Stimulated activated naive CD8-positive, alpha-beta T cell treated with anti-CD3 and anti-CD28 coated beads, Interleukin-15, amount 100 ng/mL, for 72 hours (primary cell): ENCODE data around the gene FERMT3.

Source experiments
- ATAC-seq: fragments of 150-1000 bp; cut with Tn5 transposase; 2 replicates; pipeline ENCODE4 v1.10.0; 2021; ENCODE audit warnings: mild to moderate bottlenecking, moderate library complexity
- DNase-seq, 2 donors: peaks; one replicate each; pipeline ENCODE4 v3.0.0; 2021 to 2022
- H3K27ac Mint-ChIP-seq, 2 donors: one replicate each; pipeline ENCODE4 v1.8.0; 2022; ENCODE audit warnings: mild to moderate bottlenecking in 2 of 2, mixed read lengths in 2 of 2, moderate library complexity in 2 of 2
- H3K27me3 Mint-ChIP-seq: one replicate; pipeline ENCODE4 v1.8.0; 2022; ENCODE audit warnings: mixed read lengths
- H3K4me1 Mint-ChIP-seq: one replicate; pipeline ENCODE4 v1.8.0; 2022; ENCODE audit warnings: mild to moderate bottlenecking, mixed read lengths
- H3K4me3 Mint-ChIP-seq, 2 donors: one replicate each; pipeline ENCODE4 v1.8.0; 2022; ENCODE audit warnings: mild to moderate bottlenecking in 2 of 2, mixed read lengths in 2 of 2, moderate library complexity in 1 of 2
- H3K9me3 Mint-ChIP-seq, 2 donors: one replicate each; pipeline ENCODE4 v1.8.0; 2022; ENCODE audit warnings: mixed read lengths in 2 of 2

FERMT3 gene

DNA sequence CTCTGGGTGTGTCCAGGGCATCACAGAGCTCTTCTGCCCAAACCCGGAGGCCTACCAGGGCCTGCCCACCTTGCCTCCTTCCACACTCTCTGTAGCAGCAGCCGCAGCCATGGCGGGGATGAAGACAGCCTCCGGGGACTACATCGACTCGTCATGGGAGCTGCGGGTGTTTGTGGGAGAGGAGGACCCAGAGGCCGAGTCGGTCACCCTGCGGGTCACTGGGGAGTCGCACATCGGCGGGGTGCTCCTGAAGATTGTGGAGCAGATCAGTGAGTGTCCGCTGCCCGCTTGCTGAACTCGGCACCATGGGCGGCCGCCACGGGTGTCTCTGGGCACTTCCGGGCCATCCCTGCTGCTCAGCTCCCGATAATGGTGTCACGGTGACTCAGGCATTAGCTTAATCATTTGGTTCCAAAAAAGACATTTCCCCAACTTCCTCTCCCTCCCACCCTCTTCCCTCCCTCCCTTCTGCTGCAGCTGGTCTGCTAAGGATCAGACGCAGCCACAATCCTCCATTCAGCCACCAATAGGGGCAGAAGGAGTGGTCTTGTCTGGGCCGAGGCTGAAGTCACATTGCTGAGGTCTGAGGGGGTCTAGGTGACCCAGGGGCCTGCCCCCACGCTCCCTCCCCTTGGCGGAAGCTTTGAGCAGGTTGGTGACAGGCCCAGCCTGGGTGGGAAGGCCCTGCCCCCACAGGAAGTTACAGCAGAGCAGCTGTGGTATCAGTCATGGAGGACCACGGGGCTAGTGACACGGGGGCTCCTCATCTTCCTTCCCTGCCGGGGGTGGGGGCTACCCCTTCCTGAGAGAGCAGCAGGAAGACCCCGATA, 950 bp downstream of the FERMT3 start:
- no peaks in the 10 kb centered on the region for H3K27me3 Mint-ChIP-seq
- peak overlapping the region; percentile 97 for H3K27ac Mint-ChIP-seq
- ATAC-seq (peak; percentile 88), DNase-seq (peak; percentile 76 to 92)
- H3K4me3 Mint-ChIP-seq: peak overlapping the region; percentile 90 to 91
- no peaks in the 10 kb centered on the region for H3K9me3 Mint-ChIP-seq
- peaks cover 85% of the 10 kb centered on the region for H3K4me1 Mint-ChIP-seq

DNA sequence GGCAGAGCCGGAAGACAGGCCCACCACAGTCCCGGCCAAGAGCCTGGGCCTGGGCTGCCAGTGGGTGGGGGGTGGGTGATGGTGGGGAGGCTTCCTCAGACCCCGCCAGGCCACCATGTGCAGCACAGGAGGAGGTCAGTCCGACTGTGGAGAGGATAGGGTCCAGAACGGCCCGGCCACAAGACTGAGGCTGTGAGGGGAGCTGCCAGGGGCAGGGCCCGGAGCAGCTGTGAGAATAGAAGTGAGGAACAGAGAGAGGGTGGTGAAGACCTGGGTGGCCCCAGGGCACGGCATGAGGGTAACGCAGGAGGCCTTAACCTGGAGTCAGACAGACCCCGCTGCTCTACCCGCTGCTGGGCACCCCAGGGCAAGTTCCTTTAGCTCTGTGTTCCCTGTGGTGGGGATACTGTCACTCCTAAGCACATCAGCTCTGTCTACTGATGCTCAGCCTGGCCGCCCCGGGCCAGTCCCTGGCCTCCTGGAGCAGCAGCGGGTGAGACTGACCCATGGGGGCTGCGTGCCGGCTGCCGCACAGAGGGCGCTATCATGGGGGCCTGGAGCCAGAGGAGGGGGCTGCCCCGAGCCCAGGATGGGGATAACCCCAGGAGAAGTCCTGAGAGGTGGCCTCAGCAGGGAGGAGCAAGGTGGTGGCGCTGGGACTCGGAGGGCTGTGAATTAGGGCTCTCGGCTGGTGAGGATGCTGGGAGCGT, 1.7 kb downstream of the FERMT3 start:
- Mint-ChIP-seq H3K4me1 (peaks cover 85% of the 10 kb centered on the region), H3K27me3 (no peaks in the 10 kb centered on the region), H3K27ac (peak overlapping the region; percentile 97), H3K9me3 (no peaks in the 10 kb centered on the region), H3K4me3 (peak overlapping the region; percentile 90 to 91)
- DNase-seq (no peak), ATAC-seq (peak; percentile 3)

DNA sequence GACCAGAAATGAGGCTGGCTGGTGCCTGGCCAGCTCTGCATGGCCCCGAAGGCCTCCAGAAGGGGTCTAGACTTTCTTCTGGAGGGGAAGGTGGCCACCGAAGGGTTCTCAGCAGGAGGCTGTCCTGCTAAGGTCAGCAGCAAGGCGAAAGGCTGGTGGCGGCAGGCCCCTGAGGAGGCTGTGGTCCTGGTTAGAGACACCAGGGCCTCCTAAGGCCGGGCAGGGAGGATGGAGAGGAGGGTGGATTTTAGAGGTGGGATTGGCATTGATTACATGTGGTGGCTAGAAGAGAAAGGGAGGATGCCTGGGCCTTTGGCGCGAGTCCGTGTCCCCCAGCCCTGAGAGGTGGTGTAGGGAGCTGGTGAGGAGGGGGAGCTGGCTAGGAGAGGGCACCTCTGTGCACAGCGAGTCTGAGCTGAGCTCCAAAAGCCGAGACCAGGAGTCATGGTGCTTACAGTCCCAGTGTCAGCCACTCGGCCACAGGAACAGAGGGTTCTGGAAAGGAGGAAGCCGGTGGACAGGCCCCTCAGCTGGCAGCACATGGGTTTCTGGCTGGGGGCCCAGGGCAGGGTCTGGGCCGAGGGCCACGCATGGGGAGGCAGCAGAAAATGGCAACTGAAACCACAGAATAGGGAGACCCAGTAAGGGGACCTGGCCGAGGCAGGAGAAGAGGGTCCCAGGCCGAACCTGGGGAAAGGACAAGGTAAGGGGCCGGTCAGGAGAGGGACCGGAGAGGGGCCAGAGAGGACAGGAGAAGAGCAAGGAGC, 2.5 kb downstream of the FERMT3 start:
- no peaks in the 10 kb centered on the region for H3K9me3 Mint-ChIP-seq
- peaks cover 83% of the 10 kb centered on the region for H3K4me1 Mint-ChIP-seq
- no peaks in the 10 kb centered on the region for H3K27me3 Mint-ChIP-seq
- H3K27ac Mint-ChIP-seq: peak overlapping the region; percentile 87 to 97
- peak overlapping the region; percentile 90 to 91 for H3K4me3 Mint-ChIP-seq
- DNase-seq (no peak), ATAC-seq (no peak)

DNA sequence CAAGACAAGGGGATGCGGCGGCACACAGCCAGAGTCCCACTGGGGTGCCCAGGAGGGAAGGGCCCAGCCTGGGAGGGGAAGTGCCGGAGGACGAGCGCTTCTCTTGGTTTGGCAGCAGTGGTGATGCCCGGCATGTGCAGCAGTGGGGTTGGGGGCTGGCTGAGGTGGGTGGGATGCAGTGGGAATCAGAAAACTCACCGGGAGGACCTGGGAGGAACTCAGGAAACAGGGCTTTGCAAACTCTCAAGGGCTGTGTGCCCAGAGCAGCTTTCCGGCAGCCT, 3.0 kb downstream of the FERMT3 start:
- H3K4me1 Mint-ChIP-seq: peaks cover 83% of the 10 kb centered on the region

DNA sequence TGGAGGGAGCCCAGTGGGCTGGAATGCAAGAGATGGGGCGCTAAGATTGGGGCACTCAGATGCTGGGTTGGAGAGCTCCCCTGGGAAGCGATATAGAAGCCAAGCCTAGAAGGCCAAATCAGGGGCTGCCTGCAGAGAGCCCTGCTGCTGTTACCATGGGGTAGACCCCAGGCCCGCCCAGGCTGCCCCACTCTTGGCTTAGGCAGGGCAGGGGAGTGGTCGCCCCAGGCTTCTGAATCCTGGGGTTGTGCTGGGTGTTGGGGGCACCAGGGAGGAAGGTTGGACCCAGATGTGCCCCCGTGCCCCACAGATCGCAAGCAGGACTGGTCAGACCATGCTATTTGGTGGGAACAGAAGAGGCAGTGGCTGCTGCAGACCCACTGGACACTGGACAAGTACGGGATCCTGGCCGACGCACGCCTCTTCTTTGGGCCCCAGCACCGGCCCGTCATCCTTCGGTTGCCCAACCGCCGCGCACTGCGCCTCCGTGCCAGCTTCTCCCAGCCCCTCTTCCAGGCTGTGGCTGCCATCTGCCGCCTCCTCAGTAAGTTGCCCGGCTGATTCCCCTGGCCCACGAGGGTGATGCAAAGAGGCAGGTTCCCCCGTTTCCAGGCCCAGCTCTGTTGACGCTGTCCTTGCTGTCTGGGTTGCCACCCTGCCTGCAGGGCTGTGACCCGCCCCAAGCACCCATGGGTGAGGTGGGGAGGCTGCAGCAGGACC, 3.9 kb downstream of the FERMT3 start:
- Mint-ChIP-seq H3K27ac (peak overlapping the region in 1 of 2 donors; percentile 71), H3K4me3 (no peak overlapping the region), H3K27me3 (no peaks in the 10 kb centered on the region), H3K9me3 (no peaks in the 10 kb centered on the region), H3K4me1 (peaks cover 83% of the 10 kb centered on the region)
- DNase-seq: no peak
- ATAC-seq: no peak

More for the DNA sequence above, 3.0 kb downstream of the FERMT3 start:
- DNase-seq (no peak), ATAC-seq (no peak)
- Mint-ChIP-seq H3K27ac (peak overlapping the region in 1 of 2 donors; percentile 87), H3K9me3 (no peaks in the 10 kb centered on the region), H3K4me3 (peak overlapping the region in 1 of 2 donors; percentile 90), H3K27me3 (no peaks in the 10 kb centered on the region)

DNA sequence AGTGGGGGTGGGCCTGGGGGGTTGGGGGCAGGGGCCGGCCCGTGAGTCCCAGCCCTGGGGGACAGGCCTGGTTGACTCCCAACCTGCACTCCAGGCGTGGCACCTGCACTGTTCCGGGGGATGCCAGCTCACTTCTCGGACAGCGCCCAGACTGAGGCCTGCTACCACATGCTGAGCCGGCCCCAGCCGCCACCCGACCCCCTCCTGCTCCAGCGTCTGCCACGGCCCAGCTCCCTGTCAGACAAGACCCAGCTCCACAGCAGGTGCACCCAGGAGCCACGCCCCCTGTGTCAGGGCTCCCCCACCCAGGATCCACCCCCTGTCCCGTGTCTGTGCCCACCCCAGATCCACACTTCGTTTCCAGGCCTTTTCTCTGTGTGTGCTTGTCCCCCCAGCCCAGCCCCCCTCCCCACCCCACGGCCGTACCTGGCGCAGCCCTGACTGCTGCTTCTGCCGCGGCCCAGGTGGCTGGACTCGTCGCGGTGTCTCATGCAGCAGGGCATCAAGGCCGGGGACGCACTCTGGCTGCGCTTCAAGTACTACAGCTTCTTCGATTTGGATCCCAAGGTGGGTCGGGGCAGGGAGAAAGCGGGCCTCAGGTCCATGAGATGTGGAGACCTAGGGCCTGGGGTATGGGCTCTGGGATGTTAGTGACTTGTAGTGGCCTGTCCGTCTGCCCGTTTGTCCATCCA, 4.8 kb downstream of the FERMT3 start:
- H3K27me3 Mint-ChIP-seq: no peaks in the 10 kb centered on the region
- DNase-seq (no peak), ATAC-seq (no peak)
- H3K4me3 Mint-ChIP-seq: no peak overlapping the region
- no peak overlapping the region for H3K27ac Mint-ChIP-seq
- H3K4me1 Mint-ChIP-seq: peaks cover 77% of the 10 kb centered on the region
- H3K9me3 Mint-ChIP-seq: no peaks in the 10 kb centered on the region

DNA sequence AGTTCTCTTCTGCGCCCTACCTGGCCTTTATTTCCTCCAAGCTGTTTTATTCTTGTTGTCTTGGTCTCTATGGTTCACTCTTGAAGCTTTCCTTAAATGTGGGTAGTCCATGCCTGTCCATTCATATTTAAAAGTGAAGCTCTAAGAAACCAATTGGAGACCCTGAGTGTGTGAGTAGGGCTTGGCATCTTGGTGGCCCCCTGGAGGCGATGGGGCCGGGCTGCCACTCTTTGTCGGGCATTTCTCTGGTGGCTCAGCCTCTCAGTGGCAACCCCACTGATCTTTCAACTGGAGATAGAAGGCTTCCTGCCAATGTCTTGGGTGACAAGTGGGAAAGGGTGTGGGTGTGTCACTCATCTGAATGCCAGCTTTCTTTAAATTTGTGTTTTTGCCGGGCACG, 10.4 kb downstream of the FERMT3 start:
- Mint-ChIP-seq H3K4me3 (no peak overlapping the region), H3K27me3 (no peaks in the 10 kb centered on the region), H3K4me1 (peaks cover 40% of the 10 kb centered on the region), H3K9me3 (no peaks in the 10 kb centered on the region), H3K27ac (peak overlapping the region in 1 of 2 donors; percentile 54)
- DNase-seq (no peak), ATAC-seq (no peak)

DNA sequence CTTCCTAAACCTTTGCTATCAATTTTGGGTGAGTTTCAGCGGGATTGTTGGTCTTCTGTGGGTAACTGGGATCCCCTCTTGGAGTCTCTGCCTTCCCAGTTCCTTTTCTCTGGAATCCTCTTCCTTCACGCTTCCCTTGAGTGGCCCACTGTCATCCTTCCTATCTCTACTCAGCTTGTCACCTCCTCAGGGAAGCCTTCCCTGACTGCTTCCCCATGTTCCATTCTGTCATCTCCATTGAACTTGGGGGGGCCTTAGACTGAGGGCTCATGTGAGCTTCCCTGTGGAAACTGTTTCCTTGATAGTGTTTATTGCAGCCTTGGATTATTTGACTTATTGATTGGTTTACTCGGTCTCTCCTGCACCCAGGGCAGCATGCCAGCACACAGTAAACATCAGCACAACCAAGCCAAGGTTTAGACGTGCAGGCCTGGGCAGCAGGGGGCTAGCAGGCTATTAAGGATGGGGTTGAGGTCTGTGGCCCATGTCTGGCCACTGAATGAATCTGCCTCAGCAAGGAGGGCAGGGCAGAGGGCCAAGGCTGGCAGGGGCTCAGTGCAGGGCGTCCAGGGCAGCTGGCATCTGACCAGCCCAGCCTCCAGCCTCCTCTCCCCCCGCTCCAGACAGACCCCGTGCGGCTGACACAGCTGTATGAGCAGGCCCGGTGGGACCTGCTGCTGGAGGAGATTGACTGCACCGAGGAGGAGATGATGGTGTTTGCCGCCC, 12.3 kb downstream of the FERMT3 start:
- Mint-ChIP-seq H3K4me1 (peaks cover 27% of the 10 kb centered on the region), H3K4me3 (no peak overlapping the region), H3K9me3 (no peaks in the 10 kb centered on the region), H3K27me3 (no peaks in the 10 kb centered on the region), H3K27ac (peak overlapping the region; percentile 69 to 87)
- DNase-seq (no peak), ATAC-seq (no peak)

DNA sequence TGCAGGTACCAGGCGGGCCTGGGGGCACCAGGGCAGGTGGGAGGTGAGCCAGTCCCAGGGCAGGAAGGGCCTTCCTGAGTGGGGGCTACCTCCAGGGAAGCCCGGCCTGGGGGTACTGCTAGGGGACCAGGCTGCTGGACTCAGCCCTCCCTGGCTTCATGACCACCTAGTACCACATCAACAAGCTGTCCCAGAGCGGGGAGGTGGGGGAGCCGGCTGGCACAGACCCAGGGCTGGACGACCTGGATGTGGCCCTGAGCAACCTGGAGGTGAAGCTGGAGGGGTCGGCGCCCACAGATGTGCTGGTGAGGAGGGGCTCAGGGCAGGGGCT, 12.8 kb downstream of the FERMT3 start:
- no peaks in the 10 kb centered on the region for H3K9me3 Mint-ChIP-seq
- H3K4me3 Mint-ChIP-seq: no peak overlapping the region
- DNase-seq (no peak), ATAC-seq (no peak)
- peak overlapping the region in 1 of 2 donors; percentile 87 for H3K27ac Mint-ChIP-seq
- H3K4me1 Mint-ChIP-seq: peaks cover 27% of the 10 kb centered on the region
- no peaks in the 10 kb centered on the region for H3K27me3 Mint-ChIP-seq

DNA sequence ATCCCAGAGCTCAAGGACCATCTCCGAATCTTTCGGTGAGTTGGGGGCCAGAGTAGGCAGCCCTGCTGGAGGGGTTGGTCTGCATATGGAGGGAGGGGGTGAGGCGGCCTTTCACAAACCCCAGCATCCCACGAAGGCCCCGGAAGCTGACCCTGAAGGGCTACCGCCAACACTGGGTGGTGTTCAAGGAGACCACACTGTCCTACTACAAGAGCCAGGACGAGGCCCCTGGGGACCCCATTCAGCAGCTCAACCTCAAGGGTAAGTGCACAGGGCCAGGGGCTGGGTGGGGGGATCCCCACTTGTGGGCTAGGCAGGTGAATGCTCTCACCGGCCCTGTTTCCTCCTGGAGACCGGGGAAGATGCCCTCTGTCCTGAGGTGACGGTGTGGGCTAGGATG, 13.2 kb downstream of the FERMT3 start:
- Mint-ChIP-seq H3K4me1 (peaks cover 27% of the 10 kb centered on the region), H3K4me3 (no peak overlapping the region), H3K9me3 (no peaks in the 10 kb centered on the region), H3K27ac (peak overlapping the region in 1 of 2 donors; percentile 46), H3K27me3 (no peaks in the 10 kb centered on the region)
- DNase-seq (no peak), ATAC-seq (no peak)

DNA sequence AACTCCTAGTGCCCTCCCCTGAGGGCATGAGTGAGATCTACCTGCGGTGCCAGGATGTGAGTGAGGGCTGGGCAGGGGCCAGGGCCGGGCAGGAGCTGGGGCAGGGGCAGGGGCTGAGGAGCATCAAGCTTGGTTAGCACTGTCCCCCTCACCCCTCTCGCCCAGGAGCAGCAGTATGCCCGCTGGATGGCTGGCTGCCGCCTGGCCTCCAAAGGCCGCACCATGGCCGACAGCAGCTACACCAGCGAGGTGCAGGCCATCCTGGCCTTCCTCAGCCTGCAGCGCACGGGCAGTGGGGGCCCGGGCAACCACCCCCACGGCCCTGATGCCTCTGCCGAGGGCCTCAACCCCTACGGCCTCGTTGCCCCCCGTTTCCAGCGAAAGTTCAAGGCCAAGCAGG, 13.8 kb downstream of the FERMT3 start:
- no peak for ATAC-seq
- Mint-ChIP-seq H3K27me3 (no peaks in the 10 kb centered on the region), H3K4me3 (no peak overlapping the region), H3K27ac (no peak overlapping the region), H3K9me3 (no peaks in the 10 kb centered on the region), H3K4me1 (peaks cover 27% of the 10 kb centered on the region)
- no peak for DNase-seq

DNA sequence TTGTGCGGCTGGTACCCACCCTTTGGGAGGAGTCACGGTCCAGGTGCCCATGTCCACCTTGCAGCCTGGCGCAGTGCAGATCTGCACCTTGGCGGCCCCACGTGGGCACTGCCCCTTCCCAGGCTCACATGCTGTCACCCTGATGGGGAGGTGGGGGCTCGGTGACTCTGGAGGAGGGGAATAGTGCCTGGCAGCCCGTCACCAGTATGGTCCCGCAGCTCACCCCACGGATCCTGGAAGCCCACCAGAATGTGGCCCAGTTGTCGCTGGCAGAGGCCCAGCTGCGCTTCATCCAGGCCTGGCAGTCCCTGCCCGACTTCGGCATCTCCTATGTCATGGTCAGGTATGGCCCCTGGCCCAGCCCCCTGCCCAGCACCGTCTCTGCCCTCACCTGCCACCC, 14.3 kb downstream of the FERMT3 start:
- no peak overlapping the region for H3K4me3 Mint-ChIP-seq
- DNase-seq (no peak), ATAC-seq (no peak)
- no peak overlapping the region for H3K27ac Mint-ChIP-seq
- peaks cover 27% of the 10 kb centered on the region for H3K4me1 Mint-ChIP-seq
- H3K27me3 Mint-ChIP-seq: no peaks in the 10 kb centered on the region
- H3K9me3 Mint-ChIP-seq: no peaks in the 10 kb centered on the region

DNA sequence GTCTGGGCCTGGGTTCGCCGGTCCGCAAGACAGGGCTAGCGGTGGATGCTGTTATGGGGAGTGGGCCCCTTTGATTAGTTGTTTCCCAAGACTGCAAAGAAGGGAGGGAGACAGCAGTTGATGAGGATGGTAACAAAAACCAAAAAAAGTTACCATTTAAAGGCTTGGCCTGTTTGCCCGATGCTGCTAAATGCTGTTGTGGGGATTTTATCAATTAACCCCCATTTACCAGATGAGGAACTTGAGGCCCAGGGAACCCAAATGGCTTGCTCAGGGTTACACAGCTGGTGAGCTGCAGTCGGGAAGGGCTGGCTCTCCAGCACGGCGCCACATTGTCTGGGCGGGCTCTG, 16.1 kb downstream of the FERMT3 start:
- H3K4me3 Mint-ChIP-seq: no peak overlapping the region
- H3K27ac Mint-ChIP-seq: no peak overlapping the region
- no peaks in the 10 kb centered on the region for H3K9me3 Mint-ChIP-seq
- H3K27me3 Mint-ChIP-seq: no peaks in the 10 kb centered on the region
- no peak for ATAC-seq
- no peak for DNase-seq
- peaks cover 33% of the 10 kb centered on the region for H3K4me1 Mint-ChIP-seq

DNA sequence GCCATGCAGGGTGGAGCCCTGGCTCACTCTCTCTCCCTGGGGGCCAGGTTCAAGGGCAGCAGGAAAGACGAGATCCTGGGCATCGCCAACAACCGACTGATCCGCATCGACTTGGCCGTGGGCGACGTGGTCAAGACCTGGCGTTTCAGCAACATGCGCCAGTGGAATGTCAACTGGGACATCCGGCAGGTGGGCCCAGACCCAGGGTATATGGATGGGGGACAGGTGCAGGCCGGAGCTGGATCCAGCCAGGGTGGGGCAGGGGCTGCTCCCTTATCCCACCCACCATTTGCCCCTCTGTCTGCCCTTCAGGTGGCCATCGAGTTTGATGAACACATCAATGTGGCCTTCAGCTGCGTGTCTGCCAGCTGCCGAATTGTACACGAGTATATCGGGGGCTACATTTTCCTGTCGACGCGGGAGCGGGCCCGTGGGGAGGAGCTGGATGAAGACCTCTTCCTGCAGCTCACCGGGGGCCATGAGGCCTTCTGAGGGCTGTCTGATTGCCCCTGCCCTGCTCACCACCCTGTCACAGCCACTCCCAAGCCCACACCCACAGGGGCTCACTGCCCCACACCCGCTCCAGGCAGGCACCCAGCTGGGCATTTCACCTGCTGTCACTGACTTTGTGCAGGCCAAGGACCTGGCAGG, 16.6 kb downstream of the FERMT3 start:
- DNase-seq (no peak), ATAC-seq (no peak)
- peak overlapping the region in 1 of 2 donors; percentile 80 for H3K27ac Mint-ChIP-seq
- H3K27me3 Mint-ChIP-seq: no peaks in the 10 kb centered on the region
- H3K9me3 Mint-ChIP-seq: no peaks in the 10 kb centered on the region
- peaks cover 38% of the 10 kb centered on the region for H3K4me1 Mint-ChIP-seq
- no peak overlapping the region for H3K4me3 Mint-ChIP-seq
